Keratinocyte (primary cell): ENCODE measurements around the gene BCAR3. TPM values are rescaled to one million over a fixed set of nuclear protein-coding genes. Genes with fewer than 3 reads are reported as not detected.

Experiments
- DNase-seq: peaks from one replicate; pipeline ENCODE4 v3.0.0-alpha.2; 2011; ENCODE audit warnings: low read depth, missing footprints, low spot score
- FAIRE-seq: peaks from 2 replicates; lab custom pipeline; 2011; peaks lifted over from hg19 to GRCh38; lab: Jason Lieb, UNC
- H2AFZ ChIP-seq: 2 replicates; pipeline ENCODE4 v1.6.0; 2012; ENCODE audit warnings: low read length, control low read depth, inconsistent platforms; ENCODE audit not compliant: control insufficient read depth
- H3K27ac ChIP-seq: 2 replicates; pipeline ENCODE4 v1.5.1; 2011; ENCODE audit warnings: low read length; ENCODE audit not compliant: control insufficient read depth, insufficient read depth
- H3K27me3 ChIP-seq: 3 replicates; pipeline ENCODE4 v1.6.0; 2011; ENCODE audit warnings: low read length; ENCODE audit not compliant: control insufficient read depth, insufficient read depth; ENCODE audit errors: extremely low read depth
- H3K36me3 ChIP-seq, 2 experiments: 2 replicates in 1 of 2; 3 replicates in 1 of 2; pipeline ENCODE4 v1.5.1; 2011; ENCODE audit warnings: low read length in 2 of 2, mild to moderate bottlenecking in 1 of 2; ENCODE audit not compliant: control insufficient read depth in 2 of 2, insufficient read depth in 2 of 2; ENCODE audit errors: extremely low read depth in 1 of 2
- H3K4me1 ChIP-seq: 3 replicates; pipeline ENCODE4 v1.5.1; 2011; ENCODE audit warnings: low read length; ENCODE audit not compliant: control insufficient read depth, insufficient read depth; ENCODE audit errors: extremely low read depth
- H3K4me2 ChIP-seq: 3 replicates; pipeline ENCODE4 v1.6.0; 2011; ENCODE audit warnings: low read depth, low read length; ENCODE audit not compliant: control insufficient read depth, insufficient read depth; ENCODE audit errors: extremely low read depth
- H3K4me3 ChIP-seq, 3 experiments: fragments of 200-600 bp in 1 of 3; sonication (generic) in 1 of 3; 2 replicates in 2 of 3; 3 replicates in 1 of 3; pipeline ENCODE4 v1.5.1; 2011 to 2016; ENCODE audit warnings: low read length in 3 of 3, mild to moderate bottlenecking in 3 of 3, control low read depth in 2 of 3, inconsistent platforms in 1 of 3, low read depth in 1 of 3, mixed read lengths in 1 of 3, mixed run types in 1 of 3, moderate library complexity in 1 of 3; ENCODE audit not compliant: control insufficient read depth in 2 of 3, insufficient read depth in 2 of 3; ENCODE audit errors: extremely low read depth in 1 of 3
- H3K79me2 ChIP-seq: 2 replicates; pipeline ENCODE4 v1.6.0; 2012; ENCODE audit warnings: low read length; ENCODE audit not compliant: control insufficient read depth, insufficient read depth
- H3K9ac ChIP-seq: 3 replicates; pipeline ENCODE4 v1.6.0; 2011; ENCODE audit warnings: low read length; ENCODE audit not compliant: control insufficient read depth, insufficient read depth; ENCODE audit errors: extremely low read depth
- H3K9me1 ChIP-seq: 3 replicates; pipeline ENCODE4 v1.6.0; 2011; ENCODE audit warnings: low read length; ENCODE audit not compliant: control insufficient read depth, insufficient read depth; ENCODE audit errors: extremely low read depth
- H3K9me3 ChIP-seq: 2 replicates; pipeline ENCODE4 v1.5.1; 2012; ENCODE audit warnings: low read depth, low read length; ENCODE audit not compliant: control insufficient read depth
- H4K20me1 ChIP-seq: 3 replicates; pipeline ENCODE4 v1.6.0; 2011; ENCODE audit warnings: low read length; ENCODE audit not compliant: control insufficient read depth, insufficient read depth; ENCODE audit errors: extremely low read depth
- CTCF ChIP-seq, 3 experiments: IDR thresholded peaks in 1 of 3; conservative IDR thresholded peaks in 1 of 3; optimal IDR thresholded peaks in 1 of 3; 2 replicates in 2 of 3; 3 replicates in 1 of 3; pipeline versions ENCODE3 to v1.5.1; 2011; ENCODE audit warnings: low read length in 3 of 3, mild to moderate bottlenecking in 3 of 3, moderate library complexity in 2 of 3, control low read depth in 1 of 3, inconsistent platforms in 1 of 3; ENCODE audit not compliant: insufficient read depth in 2 of 3; ENCODE audit errors: extremely low read depth in 1 of 3
- EZH2 ChIP-seq: IDR thresholded peaks from one replicate; pipeline ENCODE4 v1.6.1; 2012; ENCODE audit warnings: inconsistent platforms, mild to moderate bottlenecking, low read length, moderate library complexity
- dilution Hi-C: fragments of 300-500 bp; cut with MboI; formaldehyde crosslinking; loops from one replicate; pipeline ENCODE4 v1.7.0; 2020; ENCODE audit warnings: low sequenced_read_pairs; ENCODE audit not compliant: extremely low pct_ligation_motif_present
- polyA plus RNA-seq, 5 experiments: library from polyadenylated mRNA; depleted of rRNA in 3 of 5; stranded (reverse) in 3 of 5; stranded (forward) in 1 of 5; unstranded in 1 of 5; fragments of >200 nt; gene quantifications; 1 replicate in 1 of 5; 2 replicates in 3 of 5; 3 replicates in 1 of 5; pipeline versions ENCODE4 v1.2.1 to v1.2.3, GENCODE V29; 2011 to 2012; ENCODE audit warnings: missing spikeins in 2 of 5, low read depth in 1 of 5, low replicate concordance in 1 of 5

BCAR3 gene
- polyA plus RNA-seq, 1 donor (not counting 4 experiments of a cell fraction or from before 2014, with no cell fraction given) = 77.2 TPM

GRCh38 chr1:93576746-93577145 is 104.9 kb downstream of the BCAR3 start:
- Histone ChIP-seq H3K4me2 (no peak overlapping the region), H3K9me3 (no peaks in the 10 kb centered on the region), H3K27me3 (no peaks in the 10 kb centered on the region), H3K4me1 (no peaks in the 10 kb centered on the region), H3K27ac (no peak overlapping the region), H3K79me2 (peaks cover 71% of the 10 kb centered on the region), H2AFZ (no peak overlapping the region), H3K9me1 (no peaks in the 10 kb centered on the region), H3K9ac (no peak overlapping the region), H3K36me3 (peaks cover 45 to 87% of the 10 kb centered on the region in 2 experiments), H3K4me3 (no peak overlapping the region), H4K20me1 (peaks cover 35% of the 10 kb centered on the region)
- DNase-seq (no peak), FAIRE-seq (no peak)
- TF ChIP-seq CTCF (optimal IDR thresholded peaks at IDR 0.05 in 1 of 3, IDR thresholded peaks at IDR 0.05 in 1 of 3, conservative IDR thresholded peaks at IDR 0.05 in 1 of 3; ENCODE audit: extremely low read depth in 1 of 3, insufficient read depth in 2 of 3, low read length in 3 of 3) (no peak), EZH2 (no peak)
- dilution Hi-C loops = no loop called here

GRCh38 chr1:93576346-93576745 is 105.3 kb downstream of the BCAR3 start:
- FAIRE-seq (no peak), DNase-seq (no peak)
- no peak overlapping the region for H3K9ac ChIP-seq
- H3K4me3 ChIP-seq = no peak overlapping the region
- no peak overlapping the region for H2AFZ ChIP-seq
- TF ChIP-seq EZH2 = no peak
- no peak for TF ChIP-seq CTCF (optimal IDR thresholded peaks at IDR 0.05 in 1 of 3, IDR thresholded peaks at IDR 0.05 in 1 of 3, conservative IDR thresholded peaks at IDR 0.05 in 1 of 3; ENCODE audit: extremely low read depth in 1 of 3, insufficient read depth in 2 of 3, low read length in 3 of 3)
- no peaks in the 10 kb centered on the region for H3K9me1 ChIP-seq
- peaks cover 35% of the 10 kb centered on the region for H4K20me1 ChIP-seq
- H3K27ac ChIP-seq = no peak overlapping the region
- no peaks in the 10 kb centered on the region for H3K27me3 ChIP-seq
- H3K4me1 ChIP-seq = no peaks in the 10 kb centered on the region
- peaks cover 45 to 89% of the 10 kb centered on the region in 2 experiments for H3K36me3 ChIP-seq
- no peak overlapping the region for H3K4me2 ChIP-seq
- H3K79me2 ChIP-seq = peaks cover 70% of the 10 kb centered on the region
- no peaks in the 10 kb centered on the region for H3K9me3 ChIP-seq
- dilution Hi-C loops = no loop called here
